ENCODE measurements around the gene BRD3.

Gene BRD3

GRCh38 chr9:134054891-134055811 is 12.7 kb downstream of the BRD3 start:
- DNase-seq (ENCODE audit: low read depth), result no peak

DNA sequence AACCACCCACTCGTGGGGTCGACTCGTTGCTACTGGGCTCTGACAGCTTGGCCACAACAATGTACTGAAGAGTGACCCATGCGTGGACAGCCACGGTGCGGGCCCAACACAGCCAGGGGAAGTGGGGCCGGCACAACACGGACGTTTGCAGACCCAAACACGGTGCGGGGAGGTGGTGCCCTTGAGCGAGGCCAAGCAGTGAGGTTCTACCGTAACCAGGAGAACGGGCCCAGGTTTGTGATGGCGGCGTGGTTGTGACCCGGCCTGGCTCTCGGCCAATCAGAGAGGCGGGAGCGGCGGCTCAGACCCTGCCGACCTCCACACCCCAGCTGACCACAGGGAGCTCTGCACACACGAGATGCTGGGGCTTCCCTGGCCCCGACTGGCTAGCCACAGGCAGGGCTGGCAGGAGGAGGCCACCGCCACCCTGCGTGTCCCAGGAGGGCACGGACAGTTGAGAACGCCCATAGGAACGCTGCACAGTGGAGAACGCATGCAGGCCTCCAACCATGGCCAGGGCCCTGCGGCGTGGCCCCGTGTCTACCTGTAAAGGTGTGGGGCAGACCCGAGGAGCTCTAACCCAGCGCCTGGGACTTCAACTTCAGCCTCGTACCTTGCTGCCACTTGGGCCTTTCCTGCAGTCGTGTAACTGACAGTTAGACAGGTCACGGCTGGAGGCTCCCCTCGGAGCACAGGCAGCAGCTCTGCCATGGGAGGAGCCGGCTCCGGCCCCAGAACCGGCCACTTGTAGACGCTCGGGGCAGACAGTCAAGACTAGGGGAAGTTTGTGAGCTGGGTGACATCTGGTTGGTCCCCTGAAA is 13.7 kb downstream of the BRD3 start:
- DNase-seq (ENCODE audit: low read depth), result no peak

- DNase-seq (ENCODE audit: low read depth), result no peak
Observed at GRCh38 chr9:134053401-134053871, 14.4 kb downstream of the BRD3 start.

DNA sequence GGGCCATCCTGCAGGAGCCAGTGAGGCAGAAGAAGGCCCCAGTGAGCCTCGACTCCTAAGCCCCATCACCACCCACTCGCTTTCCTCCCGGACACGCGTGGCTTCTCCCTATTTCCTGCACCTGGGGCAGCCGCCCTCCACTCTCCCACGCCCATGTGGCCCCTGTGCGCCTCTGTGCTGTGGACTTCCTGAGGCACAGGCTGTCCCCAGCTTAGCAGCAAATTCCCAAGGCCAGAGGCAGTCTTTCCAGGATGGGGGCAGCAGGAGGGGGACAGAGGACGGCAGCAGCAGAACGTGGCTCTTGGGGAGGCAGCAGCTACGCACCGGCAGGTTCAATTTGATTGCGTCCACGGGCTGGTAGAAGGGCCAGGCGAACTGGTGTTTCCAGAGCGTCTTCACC is 14.9 kb downstream of the BRD3 start:
- DNase-seq (ENCODE audit: low read depth), result no peak

- no peak for DNase-seq (ENCODE audit: low read depth)
Observed at GRCh38 chr9:134052491-134052890, 15.3 kb downstream of the BRD3 start.

GRCh38 chr9:134051319-134051718 is 16.5 kb downstream of the BRD3 start:
- no peak for DNase-seq (ENCODE audit: low read depth)

GRCh38 chr9:134050726-134051125 is 17.1 kb downstream of the BRD3 start:
- DNase-seq (ENCODE audit: low read depth), result no peak

DNA sequence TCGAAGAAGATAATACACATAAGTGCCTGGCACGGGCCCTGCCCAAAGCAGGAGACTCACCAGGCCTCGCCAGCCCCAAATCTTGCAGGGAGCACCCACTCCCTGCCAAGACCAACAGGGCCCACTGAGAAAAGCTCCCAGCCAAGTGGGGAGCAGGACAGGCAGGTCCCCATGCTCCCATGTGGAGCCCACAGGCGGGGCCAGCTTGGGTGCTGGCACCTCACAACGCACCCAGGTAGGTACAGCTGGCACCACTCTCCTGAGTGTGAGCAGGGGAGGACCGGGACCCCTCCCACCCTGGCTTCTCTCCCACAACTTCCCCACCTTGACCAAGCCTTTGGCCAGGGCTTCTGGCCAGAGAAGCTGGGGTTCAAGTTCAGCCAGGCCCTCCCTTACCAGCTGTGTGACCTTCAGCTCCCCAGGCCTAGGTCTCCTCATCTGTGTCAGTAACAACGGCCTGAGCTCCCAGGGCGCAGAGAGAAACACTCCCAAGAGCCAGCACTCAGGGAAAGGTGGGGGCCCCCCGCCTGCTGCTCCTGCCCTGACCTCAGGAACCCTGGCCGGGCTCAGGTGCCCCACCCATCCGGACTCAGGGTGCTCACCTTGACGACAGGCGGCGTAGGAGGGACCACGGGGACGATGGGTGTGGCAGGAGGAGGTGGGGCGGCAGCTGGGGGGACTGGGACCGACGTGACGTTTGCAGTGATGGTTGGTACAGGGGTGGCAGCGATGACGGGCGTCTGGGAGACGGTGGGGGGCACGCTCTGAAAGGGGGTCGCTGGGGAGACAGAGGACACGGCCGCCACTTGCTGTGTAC is 17.8 kb downstream of the BRD3 start:
- DNase-seq (ENCODE audit: low read depth), result no peak

DNA sequence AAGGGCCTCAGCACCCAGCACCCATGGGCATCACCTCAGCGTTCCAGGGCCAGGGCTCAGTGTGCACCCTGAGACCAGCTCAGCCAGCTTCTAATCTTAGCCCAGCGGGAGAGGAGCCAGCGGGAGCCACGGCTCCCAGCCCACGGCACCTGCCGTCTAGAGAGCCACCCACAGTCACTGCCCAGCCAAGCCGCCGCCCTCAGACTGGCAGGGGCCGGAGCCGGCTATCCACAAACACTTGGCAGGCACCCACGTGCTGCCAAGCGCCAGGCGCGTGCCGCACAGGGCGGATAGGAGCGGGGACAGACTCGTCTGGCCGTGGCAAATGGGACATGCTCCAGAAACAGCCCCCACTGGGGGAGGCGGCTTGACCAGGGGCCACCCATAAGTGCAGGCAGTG is 18.6 kb downstream of the BRD3 start:
- DNase-seq (ENCODE audit: low read depth), result no peak

DNA sequence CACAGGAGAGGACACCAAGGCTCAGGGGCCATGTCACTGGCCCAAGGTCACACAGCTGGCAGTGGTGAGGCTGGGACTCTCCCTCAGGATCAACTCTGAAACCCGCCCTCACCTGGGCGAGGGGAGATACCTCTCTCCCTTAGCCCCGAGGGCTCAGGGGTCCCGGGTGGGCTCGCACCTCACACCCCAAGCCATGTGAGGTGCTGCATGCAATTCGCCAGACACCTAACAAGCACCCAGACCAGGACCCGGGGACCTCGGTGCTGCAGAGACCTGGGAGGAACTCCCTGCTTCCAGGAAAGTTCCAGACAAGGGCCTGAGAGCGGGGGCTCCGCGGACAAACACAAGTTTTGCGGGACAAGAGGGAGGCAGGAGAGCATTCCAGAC is 19.3 kb downstream of the BRD3 start:
- DNase-seq (ENCODE audit: low read depth), result no peak

GRCh38 chr9:134047868-134048581 is 19.8 kb downstream of the BRD3 start:
- no peak for DNase-seq (ENCODE audit: low read depth)

- no peak for DNase-seq (ENCODE audit: low read depth)
Observed at GRCh38 chr9:134046894-134047681, 20.7 kb downstream of the BRD3 start.

- DNase-seq (ENCODE audit: low read depth), result no peak
Observed at GRCh38 chr9:134045841-134046544, 21.8 kb downstream of the BRD3 start.

GRCh38 chr9:134044944-134045343 is 22.9 kb downstream of the BRD3 start:
- no peak for DNase-seq (ENCODE audit: low read depth)

DNA sequence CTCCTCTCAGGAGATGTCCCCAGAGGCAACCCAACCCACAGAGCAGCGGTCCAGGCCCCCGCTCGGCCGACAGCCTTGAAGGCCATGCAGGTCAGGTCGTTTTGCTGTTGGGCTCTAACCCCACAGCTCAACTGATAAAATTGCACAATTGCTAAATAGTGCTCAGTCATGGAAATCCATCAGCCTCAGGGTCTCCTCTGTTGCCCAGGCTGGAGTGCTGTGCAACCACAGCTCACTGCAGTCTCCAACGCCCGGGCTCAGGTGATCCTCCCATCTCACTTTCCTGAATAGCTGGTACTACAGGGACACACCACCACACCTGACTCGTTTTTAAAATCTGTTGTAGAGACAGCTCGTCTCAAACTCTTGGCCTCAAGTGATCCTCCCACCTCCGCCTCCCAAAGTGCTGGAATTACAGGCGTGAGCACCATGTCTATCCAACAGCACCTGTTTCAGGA is 24.3 kb downstream of the BRD3 start:
- no peak for DNase-seq (ENCODE audit: low read depth)

- no peak for DNase-seq (ENCODE audit: low read depth)
Observed at GRCh38 chr9:134041649-134041962, 26.2 kb downstream of the BRD3 start.

- DNase-seq (ENCODE audit: low read depth), result no peak
Observed at GRCh38 chr9:134040781-134041648, 26.8 kb downstream of the BRD3 start.

DNA sequence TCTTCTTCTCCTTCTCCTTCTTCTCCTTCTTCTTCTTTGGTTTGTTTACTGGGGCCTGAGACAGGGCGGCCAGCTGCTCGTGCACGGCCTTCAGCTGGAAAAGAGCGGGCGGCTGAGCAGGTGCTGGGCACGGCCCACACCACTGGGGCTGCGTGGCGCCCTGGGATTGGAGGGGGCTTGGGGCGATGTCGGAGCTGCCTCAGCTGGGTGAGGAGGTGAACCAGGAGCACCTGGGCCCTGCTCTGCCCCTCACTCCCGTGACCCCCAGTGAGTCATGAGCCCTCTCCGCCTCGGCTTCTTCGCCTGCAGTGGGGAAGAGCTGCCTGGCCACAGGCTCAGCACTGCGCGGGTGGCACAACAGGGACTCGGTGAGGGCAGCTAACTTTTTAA is 27.7 kb downstream of the BRD3 start:
- no peak for DNase-seq (ENCODE audit: low read depth)

Measured in T-helper 22 cell (primary cell).